Ovary (tissue), 3 donors: ENCODE data around the gene SFT2D1.

Source experiments
- EP300 ChIP-seq: sonication (generic); formaldehyde crosslinking; IDR thresholded peaks from one replicate; pipeline ENCODE4 v1.6.1; 2017; ENCODE audit warnings: antibody characterized with exemption
- POLR2A ChIP-seq: fragments of 450-650 bp; IDR thresholded peaks from one replicate; pipeline ENCODE4 v1.6.1; 2017; ENCODE audit warnings: antibody characterized with exemption, mild to moderate bottlenecking, moderate library complexity
- TF ChIP-seq, protein P1 (sequence below), 3 donors: fragments of 450-650 bp in 2 of 3; fragments of 200-600 bp in 1 of 3; IDR thresholded peaks; one replicate each; pipeline versions ENCODE4 v1.5.1 to v1.8.0; 2016 to 2022; ENCODE audit warnings: antibody characterized with exemption in 3 of 3, mild to moderate bottlenecking in 1 of 3
- donor health status: DM: no; HTN: no; CAD: no.

DNA sequence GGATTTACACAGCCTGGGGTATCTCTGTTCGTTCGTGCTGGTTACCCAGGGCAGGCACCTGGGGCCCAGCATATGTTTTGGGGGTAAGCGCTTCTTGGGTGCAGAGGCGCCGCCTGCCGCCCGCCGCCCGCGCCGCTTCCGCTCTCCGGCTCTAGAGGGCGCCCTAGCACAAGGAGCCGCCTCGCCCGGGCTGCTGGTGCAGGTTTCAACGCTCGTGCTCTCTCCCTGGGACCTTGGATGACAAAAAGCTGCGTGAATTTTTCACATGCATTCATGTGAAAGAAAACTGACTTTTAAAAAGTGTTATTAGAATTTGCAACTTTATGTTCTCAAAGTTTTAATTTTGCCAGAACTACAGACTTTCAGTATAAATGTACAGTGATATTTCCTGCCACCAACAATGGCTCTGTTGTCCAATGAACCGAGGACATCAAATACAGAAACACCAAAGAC lies 66.6 kb downstream of the SFT2D1 start:
- TF ChIP-seq POLR2A (no peak), EP300 (no peak)
- TF ChIP-seq, protein P1, sequence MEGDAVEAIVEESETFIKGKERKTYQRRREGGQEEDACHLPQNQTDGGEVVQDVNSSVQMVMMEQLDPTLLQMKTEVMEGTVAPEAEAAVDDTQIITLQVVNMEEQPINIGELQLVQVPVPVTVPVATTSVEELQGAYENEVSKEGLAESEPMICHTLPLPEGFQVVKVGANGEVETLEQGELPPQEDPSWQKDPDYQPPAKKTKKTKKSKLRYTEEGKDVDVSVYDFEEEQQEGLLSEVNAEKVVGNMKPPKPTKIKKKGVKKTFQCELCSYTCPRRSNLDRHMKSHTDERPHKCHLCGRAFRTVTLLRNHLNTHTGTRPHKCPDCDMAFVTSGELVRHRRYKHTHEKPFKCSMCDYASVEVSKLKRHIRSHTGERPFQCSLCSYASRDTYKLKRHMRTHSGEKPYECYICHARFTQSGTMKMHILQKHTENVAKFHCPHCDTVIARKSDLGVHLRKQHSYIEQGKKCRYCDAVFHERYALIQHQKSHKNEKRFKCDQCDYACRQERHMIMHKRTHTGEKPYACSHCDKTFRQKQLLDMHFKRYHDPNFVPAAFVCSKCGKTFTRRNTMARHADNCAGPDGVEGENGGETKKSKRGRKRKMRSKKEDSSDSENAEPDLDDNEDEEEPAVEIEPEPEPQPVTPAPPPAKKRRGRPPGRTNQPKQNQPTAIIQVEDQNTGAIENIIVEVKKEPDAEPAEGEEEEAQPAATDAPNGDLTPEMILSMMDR (IDR thresholded peaks at IDR 0.05) = peak; percentile 48 to 50 (median 50)
